Subcutaneous abdominal adipose tissue (tissue), 5 donors: ENCODE results near the gene ENTHD1.

Experiments
- H3K27ac ChIP-seq: one replicate; pipeline ENCODE4 v1.7.0; 2013; ENCODE audit warnings: low read depth, mild to moderate bottlenecking, inconsistent platforms, low read length, moderate library complexity
- H3K27me3 ChIP-seq, 5 donors: one replicate each; pipeline ENCODE4 v1.7.0; 2013; ENCODE audit warnings: low read length in 5 of 5, inconsistent platforms in 1 of 5; ENCODE audit not compliant: control insufficient read depth in 5 of 5, insufficient read depth in 4 of 5
- H3K36me3 ChIP-seq, 5 donors: one replicate each; pipeline ENCODE4 v1.7.0; 2013; ENCODE audit warnings: low read length in 5 of 5; ENCODE audit not compliant: control insufficient read depth in 5 of 5, insufficient read depth in 5 of 5
- H3K4me1 ChIP-seq, 5 donors: one replicate each; pipeline ENCODE4 v1.7.0; 2013; ENCODE audit warnings: low read length in 5 of 5, mild to moderate bottlenecking in 3 of 5, moderate library complexity in 1 of 5; ENCODE audit not compliant: control insufficient read depth in 5 of 5, insufficient read depth in 5 of 5
- H3K4me3 ChIP-seq, 5 donors: one replicate each; pipeline ENCODE4 v1.7.0; 2013; ENCODE audit warnings: low read length in 5 of 5, low read depth in 1 of 5
- H3K9ac ChIP-seq, 5 donors: one replicate each; pipeline ENCODE4 v1.7.0; 2013; ENCODE audit warnings: low read length in 5 of 5, mild to moderate bottlenecking in 4 of 5, moderate library complexity in 3 of 5
- H3K9me3 ChIP-seq, 5 donors: one replicate each; pipeline ENCODE4 v1.7.0; 2013; ENCODE audit warnings: low read length in 5 of 5; ENCODE audit not compliant: control insufficient read depth in 5 of 5
- donor health status: healthy.
- donor health status: healthy.
- donor health status: healthy.
- donor health status: healthy.
- donor health status: healthy.

The ENTHD1 gene

DNA sequence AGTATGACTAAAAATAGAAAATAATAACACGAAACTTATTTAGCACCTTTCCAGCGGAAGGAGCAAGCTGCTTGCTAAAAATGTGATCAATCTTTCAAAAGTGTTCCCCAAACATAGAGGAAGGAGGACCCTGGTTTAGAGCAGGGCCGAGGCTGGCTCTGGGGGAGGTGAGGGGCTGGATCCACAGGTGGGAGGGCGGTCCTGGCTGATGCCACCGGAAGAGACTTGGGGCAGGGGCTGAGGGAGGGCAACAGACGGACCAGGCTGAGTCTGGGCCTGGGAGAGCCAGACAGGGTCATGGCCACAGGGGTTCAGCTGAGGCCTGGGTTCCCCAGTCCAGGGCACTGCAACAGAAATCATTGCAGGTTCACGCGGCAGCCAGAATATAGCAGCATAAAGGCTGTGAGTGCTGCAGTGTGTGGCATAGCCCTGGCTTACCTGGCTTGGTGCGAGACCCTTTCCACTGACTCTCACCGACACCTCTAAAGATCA is 179.7 kb downstream of the ENTHD1 start:
- H3K27me3 ChIP-seq, result peaks cover 7 to 16% (median 12%) of the 10 kb centered on the region in 5 donors
- H3K9me3 ChIP-seq, result no peaks in the 10 kb centered on the region
- no peak overlapping the region for H3K4me3 ChIP-seq
- peaks cover 2 to 15% (median 9%) of the 10 kb centered on the region in 5 donors for H3K4me1 ChIP-seq
- no peak overlapping the region for H3K9ac ChIP-seq
- no peak overlapping the region for H3K27ac ChIP-seq
- H3K36me3 ChIP-seq, result no peaks in the 10 kb centered on the region

DNA sequence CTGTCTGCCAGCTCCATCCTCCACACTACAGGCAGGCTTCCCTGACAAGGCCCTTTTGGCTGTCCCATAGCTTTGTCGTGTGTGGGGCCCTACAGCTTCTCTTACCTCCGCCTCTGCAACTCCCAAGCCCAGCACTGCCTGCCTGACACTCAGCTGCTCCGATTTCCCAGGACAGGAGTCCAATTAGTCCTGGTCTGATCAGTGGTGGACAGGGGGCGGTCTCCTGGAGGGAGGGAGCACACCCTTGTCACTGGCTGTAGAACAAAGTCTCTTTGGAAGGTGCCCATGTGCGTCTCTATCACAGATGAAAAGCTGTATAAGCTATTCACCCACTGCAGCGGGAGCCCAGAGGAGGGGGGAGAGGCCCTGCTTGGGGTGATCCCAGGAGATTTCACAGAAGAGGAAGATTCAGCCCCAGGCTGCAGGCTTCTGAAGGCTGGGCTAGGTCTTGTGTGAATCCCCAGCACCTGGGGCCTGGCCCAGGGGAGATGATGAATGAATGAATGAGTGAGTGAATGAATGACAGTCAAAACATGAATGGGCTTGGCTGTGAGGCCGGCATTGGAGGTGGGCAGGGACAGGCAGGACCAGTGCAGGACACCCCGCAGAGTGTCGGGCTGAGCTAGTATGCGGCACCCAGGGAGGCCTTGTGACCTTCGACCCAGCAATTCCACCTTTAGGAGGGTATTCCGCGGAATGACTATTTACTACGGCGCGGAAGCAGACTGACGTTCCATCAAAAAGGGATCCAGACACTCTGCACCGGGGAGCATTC is 180.6 kb downstream of the ENTHD1 start:
- H3K27ac ChIP-seq, result no peak overlapping the region
- peaks cover 7 to 16% (median 12%) of the 10 kb centered on the region in 5 donors for H3K27me3 ChIP-seq
- no peak overlapping the region for H3K9ac ChIP-seq
- peaks cover 2 to 12% (median 9%) of the 10 kb centered on the region in 5 donors for H3K4me1 ChIP-seq
- H3K36me3 ChIP-seq, result no peaks in the 10 kb centered on the region
- no peak overlapping the region for H3K4me3 ChIP-seq
- H3K9me3 ChIP-seq, result no peaks in the 10 kb centered on the region

DNA sequence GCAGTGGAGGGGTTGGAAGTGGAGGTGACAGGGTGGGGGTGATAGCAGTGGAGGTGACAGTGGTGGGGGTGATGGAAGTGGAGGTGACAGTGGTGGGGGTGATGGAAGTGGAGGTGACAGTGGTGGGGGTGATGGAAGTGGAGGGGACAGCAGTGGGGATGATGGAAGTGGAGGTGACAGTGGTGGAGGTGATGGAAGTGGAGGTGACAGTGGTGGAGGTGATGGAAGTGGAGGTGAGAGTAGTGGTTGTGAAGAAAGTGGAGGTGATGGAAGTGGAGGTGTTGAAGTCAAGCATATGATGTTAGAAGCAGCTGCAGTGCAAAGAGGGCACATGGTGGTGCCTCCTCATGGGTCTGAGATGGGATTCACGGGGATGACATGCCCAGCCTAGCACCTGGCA is 181.5 kb downstream of the ENTHD1 start:
- no peaks in the 10 kb centered on the region for H3K36me3 ChIP-seq
- H3K27ac ChIP-seq, result no peak overlapping the region
- peaks cover 2 to 12% (median 9%) of the 10 kb centered on the region in 5 donors for H3K4me1 ChIP-seq
- H3K27me3 ChIP-seq, result peaks cover 7 to 16% (median 12%) of the 10 kb centered on the region in 5 donors
- no peak overlapping the region for H3K9ac ChIP-seq
- H3K9me3 ChIP-seq, result no peaks in the 10 kb centered on the region
- no peak overlapping the region for H3K4me3 ChIP-seq

DNA sequence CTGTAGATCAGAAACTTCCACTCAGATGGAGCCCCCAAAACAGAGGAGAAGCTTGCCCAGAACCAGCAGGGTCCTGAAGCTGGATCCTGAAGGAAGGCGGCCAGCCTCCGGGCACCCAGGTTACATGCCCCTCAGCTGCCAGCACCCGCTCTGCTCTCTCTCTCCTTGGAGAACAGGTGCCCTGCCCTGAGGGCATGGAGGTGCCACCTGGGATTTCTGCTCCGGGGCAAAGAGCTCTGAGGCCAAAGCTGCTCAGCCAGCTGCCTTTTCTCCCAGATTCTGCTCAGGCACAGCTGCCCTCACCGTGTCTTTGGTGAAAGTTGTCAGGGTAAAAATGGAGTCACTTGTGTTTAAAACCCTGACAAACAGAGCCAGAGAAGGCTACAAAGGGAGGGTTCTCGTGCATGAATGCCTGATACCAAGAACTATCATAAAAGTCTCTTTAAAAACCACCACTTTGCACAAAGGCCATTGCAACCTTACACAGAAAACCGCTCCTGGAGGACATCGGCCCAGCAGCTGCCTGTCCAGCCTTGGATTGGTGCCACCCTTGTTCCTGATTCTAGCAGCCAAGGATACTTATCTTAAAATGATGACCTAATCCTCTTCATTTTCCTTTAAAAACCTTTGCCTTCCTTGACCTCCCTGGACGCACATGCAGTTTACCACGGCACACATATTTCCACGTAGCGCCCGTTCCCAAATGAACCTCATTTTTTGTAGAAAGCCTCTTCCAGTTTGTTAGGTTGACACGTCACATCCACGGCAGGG is 183.0 kb downstream of the ENTHD1 start:
- H3K9ac ChIP-seq, result no peak overlapping the region
- H3K9me3 ChIP-seq, result no peaks in the 10 kb centered on the region
- peaks cover 7 to 16% (median 8%) of the 10 kb centered on the region in 5 donors for H3K27me3 ChIP-seq

DNA sequence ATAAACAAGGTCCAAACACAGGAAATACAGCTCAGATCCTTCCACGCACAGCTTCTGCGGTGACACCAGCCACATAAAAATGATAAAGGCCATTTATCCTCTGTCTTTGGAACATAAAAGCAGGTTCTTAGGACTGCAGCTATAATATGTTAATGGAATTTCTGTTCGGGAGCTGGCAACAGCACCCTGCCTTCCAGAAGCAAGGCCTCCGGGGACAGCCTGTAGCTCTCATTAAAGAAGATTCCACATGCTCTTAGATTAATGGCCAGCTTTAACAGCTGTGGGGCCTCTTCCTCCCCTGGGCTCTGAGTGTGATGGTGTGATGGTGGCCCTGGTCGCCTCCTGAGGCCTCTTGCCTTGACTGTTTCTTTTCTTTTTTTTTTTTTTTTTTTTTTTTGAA is 185.7 kb downstream of the ENTHD1 start:
- H3K4me1 ChIP-seq, result peaks cover 2 to 13% (median 10%) of the 10 kb centered on the region in 5 donors
- H3K36me3 ChIP-seq, result no peaks in the 10 kb centered on the region
- no peak overlapping the region for H3K27ac ChIP-seq
- H3K4me3 ChIP-seq, result no peak overlapping the region
- no peaks in the 10 kb centered on the region for H3K9me3 ChIP-seq
- H3K9ac ChIP-seq, result no peak overlapping the region
- peaks cover 7 to 22% (median 19%) of the 10 kb centered on the region in 5 donors for H3K27me3 ChIP-seq

More for the DNA sequence above, 183.0 kb downstream of the ENTHD1 start:
- Histone ChIP-seq H3K36me3 (no peaks in the 10 kb centered on the region), H3K4me3 (no peak overlapping the region), H3K4me1 (peaks cover 2 to 12% (median 9%) of the 10 kb centered on the region in 5 donors), H3K27ac (no peak overlapping the region)

DNA sequence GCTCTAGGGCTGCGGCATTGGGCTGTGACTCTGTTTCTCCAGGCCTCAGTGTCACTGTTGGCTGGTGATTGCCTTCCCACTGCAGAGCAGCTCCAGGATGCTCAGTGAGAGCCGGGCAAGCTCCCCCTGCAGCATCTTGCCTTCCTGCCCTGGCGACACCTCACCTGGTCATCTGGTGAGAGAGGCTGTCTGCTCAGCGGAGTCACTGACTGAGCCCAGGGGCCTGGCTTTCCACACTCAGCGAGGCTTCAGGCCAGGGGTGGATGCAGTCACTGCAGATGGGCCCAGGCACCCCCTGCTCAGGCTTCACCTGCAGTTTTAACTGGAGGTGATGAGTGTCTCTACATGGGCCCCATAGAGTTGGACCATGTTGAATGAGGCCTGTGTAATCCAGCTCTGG is 186.2 kb downstream of the ENTHD1 start:
- peaks cover 3 to 19% (median 17%) of the 10 kb centered on the region in 5 donors for H3K27me3 ChIP-seq
- no peak overlapping the region for H3K27ac ChIP-seq
- no peak overlapping the region for H3K9ac ChIP-seq
- H3K36me3 ChIP-seq, result no peaks in the 10 kb centered on the region
- H3K4me1 ChIP-seq, result peaks cover 2 to 13% (median 10%) of the 10 kb centered on the region in 5 donors
- H3K4me3 ChIP-seq, result no peak overlapping the region
- H3K9me3 ChIP-seq, result no peaks in the 10 kb centered on the region

DNA sequence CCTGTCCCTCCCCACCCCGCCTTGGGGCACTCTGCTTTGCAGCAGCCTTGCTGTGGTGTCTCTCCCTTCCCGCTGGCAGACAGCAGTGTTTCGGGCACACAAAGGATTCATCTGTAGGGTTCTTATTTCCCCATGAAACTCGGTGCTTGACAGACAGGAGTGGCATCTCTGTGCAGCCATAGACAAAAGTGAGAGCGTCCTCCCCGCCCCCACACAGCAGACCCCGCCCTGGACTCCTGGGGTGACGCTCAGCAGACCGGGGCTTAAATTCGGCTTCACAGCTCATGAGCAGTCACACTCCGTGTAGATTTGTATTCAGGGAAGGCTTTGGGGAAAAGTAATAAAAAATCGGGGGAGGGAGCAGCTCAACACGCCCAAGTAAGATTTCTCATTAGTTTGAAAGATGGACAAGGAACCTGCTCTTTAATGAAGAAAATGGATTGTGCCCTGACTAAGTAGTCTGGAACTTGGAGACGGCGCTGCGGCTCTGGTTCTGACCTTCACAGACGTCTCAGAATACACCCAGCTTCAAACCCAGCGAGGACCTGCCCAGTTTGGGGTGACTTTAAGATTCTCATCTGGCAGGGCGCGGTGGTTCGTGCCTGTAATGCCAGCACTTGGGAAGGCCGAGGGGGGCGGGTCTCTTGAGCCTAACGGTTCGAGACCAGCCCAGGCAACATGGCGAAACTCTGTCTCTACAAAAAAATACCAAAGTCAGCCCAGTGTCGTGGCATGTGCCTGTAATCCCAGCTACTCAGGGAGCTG is 187.0 kb downstream of the ENTHD1 start:
- peaks cover 0 to 16% (median 14%) of the 10 kb centered on the region in 5 donors for H3K27me3 ChIP-seq
- H3K9ac ChIP-seq, result no peak overlapping the region
- H3K4me1 ChIP-seq, result peaks cover 2 to 13% (median 10%) of the 10 kb centered on the region in 5 donors
- H3K9me3 ChIP-seq, result no peaks in the 10 kb centered on the region
- H3K36me3 ChIP-seq, result no peaks in the 10 kb centered on the region
- H3K27ac ChIP-seq, result no peak overlapping the region
- no peak overlapping the region for H3K4me3 ChIP-seq

DNA sequence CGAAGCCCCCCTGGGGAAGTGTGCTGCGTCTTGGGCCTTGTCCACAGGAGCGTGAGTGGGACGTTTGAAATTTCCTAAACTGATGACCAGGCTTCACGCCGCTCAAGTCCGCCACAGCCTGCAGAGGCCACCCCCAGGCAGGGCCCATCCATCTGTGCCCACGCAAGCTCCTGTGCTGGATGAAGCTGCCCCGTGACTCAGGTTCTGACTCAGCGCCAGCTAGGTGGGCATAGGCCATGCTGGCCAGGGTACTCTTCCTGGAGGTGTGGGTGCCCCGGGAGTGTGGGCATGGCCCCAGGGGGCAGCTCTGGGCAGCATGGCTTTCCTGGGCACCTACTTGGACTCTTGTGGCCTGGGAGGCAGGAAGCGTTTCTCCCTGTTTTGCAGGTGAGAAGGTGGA is 188.2 kb downstream of the ENTHD1 start:
- H3K9me3 ChIP-seq, result no peaks in the 10 kb centered on the region
- H3K27ac ChIP-seq, result no peak overlapping the region
- H3K4me3 ChIP-seq, result no peak overlapping the region
- peaks cover 0 to 6% (median 2%) of the 10 kb centered on the region in 5 donors for H3K4me1 ChIP-seq
- no peaks in the 10 kb centered on the region for H3K36me3 ChIP-seq
- peaks cover 2 to 20% (median 16%) of the 10 kb centered on the region in 5 donors for H3K27me3 ChIP-seq
- H3K9ac ChIP-seq, result no peak overlapping the region

DNA sequence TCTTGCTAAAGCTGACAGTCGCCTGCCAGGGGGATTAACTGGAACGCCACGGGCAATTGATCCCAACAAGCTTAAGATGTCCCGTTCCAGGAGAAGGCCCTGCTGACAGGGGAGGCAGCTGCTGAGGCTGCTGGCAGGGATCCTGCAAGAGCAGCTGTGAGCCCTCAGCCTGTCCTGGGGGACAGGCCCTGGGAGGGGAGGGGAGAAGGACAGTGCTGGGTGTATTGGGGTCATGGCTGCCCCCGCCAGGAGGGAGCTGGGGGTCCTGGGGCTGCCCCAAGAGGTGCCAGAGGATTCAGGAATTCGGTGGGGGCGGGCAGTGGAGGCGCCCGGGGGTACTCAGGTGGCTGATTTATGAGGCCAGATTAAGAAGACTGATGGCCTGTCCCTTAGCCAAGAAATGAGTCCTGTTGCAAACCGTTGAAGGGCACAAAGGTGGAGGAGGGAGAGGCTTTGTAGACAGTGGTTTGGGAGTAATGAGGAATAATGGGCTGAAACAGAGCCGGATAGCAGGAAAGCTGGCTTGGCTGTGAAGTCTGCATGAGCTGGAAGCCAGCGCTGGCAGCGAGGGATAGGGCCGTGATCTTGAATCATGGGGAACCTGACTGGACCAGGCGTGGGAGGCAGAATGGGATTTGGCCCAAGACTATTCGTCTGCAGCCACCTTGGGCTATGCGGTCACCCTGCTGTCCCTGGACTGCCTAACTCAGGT is 189.5 kb downstream of the ENTHD1 start:
- Histone ChIP-seq H3K4me1 (peaks cover 0 to 3% (median 0%) of the 10 kb centered on the region in 5 donors), H3K36me3 (no peaks in the 10 kb centered on the region), H3K9me3 (no peaks in the 10 kb centered on the region), H3K27ac (no peak overlapping the region), H3K27me3 (peaks cover 6 to 30% (median 19%) of the 10 kb centered on the region in 5 donors), H3K4me3 (no peak overlapping the region), H3K9ac (no peak overlapping the region)
